DND-41 (cell line): ENCODE data around the gene XAGE2.
A peak's percentile ranks its signal among the peaks of the same experiment; 100 is the strongest.
"Not testable (repeated sequence)": the region's sequence is repeated elsewhere in the genome, so short reads cannot be mapped to it uniquely, and the experiment has no call there.

Source experiments
- EZH2 ChIP-seq: IDR thresholded peaks from 3 replicates; pipeline ENCODE4 v1.6.1; 2012; ENCODE audit warnings: borderline replicate concordance, low read depth, mild to moderate bottlenecking, moderate library complexity, low read length, inconsistent platforms; ENCODE audit not compliant: severe bottlenecking
- TF ChIP-seq, protein P1 (sequence below): IDR thresholded peaks from 2 replicates; pipeline ENCODE4 v1.5.1; 2012; ENCODE audit warnings: borderline replicate concordance, low read length, moderate library complexity, mild to moderate bottlenecking; ENCODE audit not compliant: poor library complexity, severe bottlenecking; ENCODE audit errors: extremely low read depth

DNA sequence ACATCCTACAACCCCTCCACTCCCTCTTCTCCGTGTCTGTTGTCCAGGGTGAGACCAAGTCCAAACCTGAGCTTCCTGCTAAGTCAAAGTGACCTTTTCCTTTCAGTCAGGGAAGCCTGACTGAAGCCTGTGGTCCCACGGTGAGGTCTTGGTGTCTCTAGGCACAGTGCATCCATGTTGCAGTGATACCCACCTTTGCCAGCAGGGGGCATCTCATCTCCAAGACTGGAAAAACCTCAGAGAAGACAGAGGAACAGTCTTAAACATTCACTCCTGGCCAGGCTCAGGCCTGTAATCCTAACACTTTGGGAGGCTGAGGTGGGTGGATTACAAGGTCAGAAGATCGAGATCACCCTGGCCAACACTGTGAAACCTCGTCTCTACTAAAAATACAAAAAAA is 23.4 kb upstream of the XAGE2 start:
- TF ChIP-seq, protein P1, sequence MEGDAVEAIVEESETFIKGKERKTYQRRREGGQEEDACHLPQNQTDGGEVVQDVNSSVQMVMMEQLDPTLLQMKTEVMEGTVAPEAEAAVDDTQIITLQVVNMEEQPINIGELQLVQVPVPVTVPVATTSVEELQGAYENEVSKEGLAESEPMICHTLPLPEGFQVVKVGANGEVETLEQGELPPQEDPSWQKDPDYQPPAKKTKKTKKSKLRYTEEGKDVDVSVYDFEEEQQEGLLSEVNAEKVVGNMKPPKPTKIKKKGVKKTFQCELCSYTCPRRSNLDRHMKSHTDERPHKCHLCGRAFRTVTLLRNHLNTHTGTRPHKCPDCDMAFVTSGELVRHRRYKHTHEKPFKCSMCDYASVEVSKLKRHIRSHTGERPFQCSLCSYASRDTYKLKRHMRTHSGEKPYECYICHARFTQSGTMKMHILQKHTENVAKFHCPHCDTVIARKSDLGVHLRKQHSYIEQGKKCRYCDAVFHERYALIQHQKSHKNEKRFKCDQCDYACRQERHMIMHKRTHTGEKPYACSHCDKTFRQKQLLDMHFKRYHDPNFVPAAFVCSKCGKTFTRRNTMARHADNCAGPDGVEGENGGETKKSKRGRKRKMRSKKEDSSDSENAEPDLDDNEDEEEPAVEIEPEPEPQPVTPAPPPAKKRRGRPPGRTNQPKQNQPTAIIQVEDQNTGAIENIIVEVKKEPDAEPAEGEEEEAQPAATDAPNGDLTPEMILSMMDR = peak; percentile 66
- TF ChIP-seq EZH2 = not testable (repeated sequence)
